Suprapubic skin (tissue), 4 donors: ENCODE results near the gene RND3. TPM values are rescaled to one million over a fixed set of nuclear protein-coding genes. Genes with fewer than 3 reads are reported as not detected.

Source experiments
- DNase-seq, 2 donors: peaks; one replicate each; pipeline ENCODE4 v3.0.0-alpha.2; 2019; ENCODE audit warnings: low spot score in 2 of 2
- H3K27ac ChIP-seq: fragments of 200-600 bp; sonication (generic); one replicate; pipeline ENCODE4 v1.5.1; 2019
- H3K27me3 ChIP-seq: fragments of 200-600 bp; sonication (generic); one replicate; pipeline ENCODE4 v1.5.1; 2019
- H3K36me3 ChIP-seq: fragments of 200-600 bp; sonication (generic); one replicate; pipeline ENCODE4 v1.5.1; 2019
- H3K4me1 ChIP-seq: fragments of 200-600 bp; sonication (generic); one replicate; pipeline ENCODE4 v1.5.1; 2019
- H3K4me3 ChIP-seq: fragments of 200-600 bp; sonication (generic); one replicate; pipeline ENCODE4 v1.5.1; 2019; ENCODE audit warnings: mild to moderate bottlenecking
- H3K9me3 ChIP-seq: fragments of 200-600 bp; sonication (generic); one replicate; pipeline ENCODE4 v1.5.1; 2019
- EP300 ChIP-seq: sonication (generic); formaldehyde crosslinking; IDR thresholded peaks from one replicate; pipeline ENCODE4 v1.6.1; 2017; ENCODE audit warnings: antibody characterized with exemption
- POLR2A ChIP-seq, 2 donors: fragments of 450-650 bp; IDR thresholded peaks; one replicate each; pipeline ENCODE4 v1.6.1; 2017; ENCODE audit warnings: antibody characterized with exemption in 2 of 2, mild to moderate bottlenecking in 2 of 2, moderate library complexity in 2 of 2
- POLR2AphosphoS5 ChIP-seq, 3 donors: sonication (generic); formaldehyde crosslinking; IDR thresholded peaks; one replicate each; pipeline ENCODE4 v1.6.1; 2017; ENCODE audit warnings: antibody characterized with exemption in 3 of 3
- WGBS: methylation state at CpG from one replicate; pipeline ENCODE4 v1.1.5; 2018; 5-methylcytosine and 5-hydroxymethylcytosine counted together
- total RNA-seq, 4 donors: library from RNA; depleted of rRNA; stranded (reverse); fragments of >200 nt; gene quantifications; one replicate each; pipeline ENCODE4 v1.1.0, GENCODE V29; 2016
- TF ChIP-seq, protein P1 (sequence below), 2 donors: fragments of 200-600 bp in 1 of 2; fragments of 450-650 bp in 1 of 2; sonication (generic) in 1 of 2; IDR thresholded peaks; one replicate each; pipeline ENCODE4 v1.5.1; 2016 to 2019; ENCODE audit warnings: antibody characterized with exemption in 2 of 2, mild to moderate bottlenecking in 1 of 2, moderate library complexity in 1 of 2

RND3 gene
- total RNA-seq, 4 donors from 2014 or later: 45.7 to 65.3 (median 56.9) TPM

DNA sequence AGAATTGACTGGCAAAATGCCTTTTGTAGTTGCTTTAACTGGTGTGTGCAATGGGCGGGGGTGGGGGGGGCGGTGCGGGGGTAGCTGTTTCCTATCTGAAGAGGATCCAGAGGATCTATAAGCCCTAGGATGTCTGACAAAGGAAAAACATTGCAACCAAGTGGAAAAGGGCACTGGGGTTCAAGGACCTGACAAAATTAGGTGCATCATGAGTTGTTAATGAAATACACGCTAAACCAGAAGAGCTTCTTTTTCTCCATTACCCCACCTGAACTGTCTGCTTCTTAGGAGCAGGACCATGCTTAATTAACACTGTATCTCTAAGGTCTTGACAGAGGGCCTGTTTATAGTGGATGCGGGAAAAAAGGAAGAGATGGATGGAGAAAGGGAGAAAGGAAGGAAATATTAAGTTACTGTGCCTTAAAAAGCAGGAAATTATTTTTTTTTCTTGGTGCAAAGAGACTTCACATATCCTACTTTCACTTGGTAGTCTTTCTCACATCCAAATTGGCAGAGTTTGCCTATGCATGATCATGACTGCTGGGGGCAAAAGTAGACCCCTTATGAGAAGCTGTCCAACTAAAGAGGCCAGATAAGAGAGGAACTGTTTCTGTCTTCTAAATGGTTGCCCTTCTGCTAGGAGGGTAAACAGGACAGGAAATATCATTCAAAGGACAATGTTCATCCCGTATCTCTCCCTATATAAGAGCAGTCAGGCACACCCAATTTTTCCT, 4.6 kb downstream of the RND3 start:
- TF ChIP-seq EP300 (no peak), POLR2AphosphoS5 (IDR thresholded peaks at IDR 0.05) (no peak), POLR2A (IDR thresholded peaks at IDR 0.05) (no peak)
- TF ChIP-seq, protein P1, sequence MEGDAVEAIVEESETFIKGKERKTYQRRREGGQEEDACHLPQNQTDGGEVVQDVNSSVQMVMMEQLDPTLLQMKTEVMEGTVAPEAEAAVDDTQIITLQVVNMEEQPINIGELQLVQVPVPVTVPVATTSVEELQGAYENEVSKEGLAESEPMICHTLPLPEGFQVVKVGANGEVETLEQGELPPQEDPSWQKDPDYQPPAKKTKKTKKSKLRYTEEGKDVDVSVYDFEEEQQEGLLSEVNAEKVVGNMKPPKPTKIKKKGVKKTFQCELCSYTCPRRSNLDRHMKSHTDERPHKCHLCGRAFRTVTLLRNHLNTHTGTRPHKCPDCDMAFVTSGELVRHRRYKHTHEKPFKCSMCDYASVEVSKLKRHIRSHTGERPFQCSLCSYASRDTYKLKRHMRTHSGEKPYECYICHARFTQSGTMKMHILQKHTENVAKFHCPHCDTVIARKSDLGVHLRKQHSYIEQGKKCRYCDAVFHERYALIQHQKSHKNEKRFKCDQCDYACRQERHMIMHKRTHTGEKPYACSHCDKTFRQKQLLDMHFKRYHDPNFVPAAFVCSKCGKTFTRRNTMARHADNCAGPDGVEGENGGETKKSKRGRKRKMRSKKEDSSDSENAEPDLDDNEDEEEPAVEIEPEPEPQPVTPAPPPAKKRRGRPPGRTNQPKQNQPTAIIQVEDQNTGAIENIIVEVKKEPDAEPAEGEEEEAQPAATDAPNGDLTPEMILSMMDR (IDR thresholded peaks at IDR 0.05): no peak
- no peak overlapping the region for H3K27ac ChIP-seq

DNA sequence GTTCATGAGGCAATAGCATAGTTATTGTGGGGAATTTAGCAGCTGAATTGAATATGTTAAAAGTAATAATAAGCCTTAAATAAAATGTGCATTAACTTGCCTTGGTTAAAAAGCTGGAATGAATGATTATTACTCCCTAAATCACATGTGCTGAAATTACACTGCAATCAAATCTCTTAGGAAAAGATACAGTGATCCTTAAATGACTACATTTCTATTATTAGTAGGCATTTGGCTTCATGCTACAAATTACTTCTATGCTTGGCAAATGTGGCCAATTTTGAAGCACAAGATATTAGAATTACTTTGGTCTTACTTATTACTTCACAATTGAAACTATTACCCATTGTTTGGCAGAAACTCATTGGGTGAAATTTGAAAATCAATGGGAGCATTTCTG, 5.4 kb downstream of the RND3 start:
- no peak overlapping the region for H3K4me3 ChIP-seq
- H3K27me3 ChIP-seq: no peaks in the 10 kb centered on the region
- no peaks in the 10 kb centered on the region for H3K9me3 ChIP-seq
- H3K36me3 ChIP-seq: no peaks in the 10 kb centered on the region
- peaks cover 84% of the 10 kb centered on the region for H3K4me1 ChIP-seq
- no peak overlapping the region for H3K27ac ChIP-seq
- no peak for DNase-seq
- TF ChIP-seq EP300 (no peak), POLR2AphosphoS5 (IDR thresholded peaks at IDR 0.05) (no peak), POLR2A (IDR thresholded peaks at IDR 0.05) (no peak)

More for the DNA sequence above, 4.6 kb downstream of the RND3 start:
- no peak for DNase-seq
- WGBS: 37% methylated on average over 6 of the region's 6 CpGs
- H3K36me3 ChIP-seq: no peaks in the 10 kb centered on the region
- no peaks in the 10 kb centered on the region for H3K27me3 ChIP-seq
- no peaks in the 10 kb centered on the region for H3K9me3 ChIP-seq
- peak overlapping the region; percentile 6 for H3K4me3 ChIP-seq
- peaks cover 77% of the 10 kb centered on the region for H3K4me1 ChIP-seq

DNA sequence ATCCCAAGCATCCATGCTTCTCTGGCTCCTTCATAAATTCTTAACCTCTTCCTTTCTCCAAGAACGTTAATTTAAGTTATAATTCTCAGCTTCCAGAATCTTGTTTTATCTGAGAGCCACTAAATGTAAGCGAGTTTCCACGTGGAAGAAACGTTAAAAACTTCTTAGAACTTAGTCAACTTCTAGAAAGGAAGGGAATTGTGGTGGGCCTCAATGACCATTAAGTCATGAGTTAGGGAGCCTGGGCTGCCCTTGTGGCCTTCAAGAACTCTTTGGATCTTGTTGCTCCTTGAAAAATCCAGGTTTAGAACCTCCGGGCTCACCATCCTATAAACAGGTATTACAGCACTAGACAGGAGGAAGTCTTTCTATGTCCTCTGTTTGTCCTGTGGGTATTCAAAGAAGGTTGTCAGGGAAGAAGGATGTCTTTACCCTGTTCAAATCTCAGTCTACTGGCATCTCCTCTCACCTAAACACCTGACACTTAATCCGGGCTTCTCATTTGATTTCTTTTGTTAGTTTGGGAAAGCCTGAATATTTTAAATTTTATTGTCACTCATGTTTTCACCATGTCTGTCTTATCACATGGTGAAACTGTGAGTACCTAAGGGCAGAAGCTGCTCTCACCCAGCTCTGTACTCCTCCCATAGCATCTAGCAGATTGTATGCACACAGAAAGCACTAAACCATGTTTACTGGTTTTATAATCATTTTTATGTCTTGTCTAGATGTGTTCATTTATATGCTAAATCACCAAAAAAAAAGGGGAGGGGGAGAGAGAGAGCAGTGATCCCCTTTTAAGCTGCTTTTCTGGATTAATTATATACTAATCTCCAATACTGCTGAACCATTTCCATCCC, 6.3 kb downstream of the RND3 start:
- TF ChIP-seq EP300 (no peak), POLR2AphosphoS5 (IDR thresholded peaks at IDR 0.05) (no peak), POLR2A (IDR thresholded peaks at IDR 0.05) (no peak)
- TF ChIP-seq, protein P1 (IDR thresholded peaks at IDR 0.05): no peak
- H3K36me3 ChIP-seq: no peaks in the 10 kb centered on the region
- peaks cover 93% of the 10 kb centered on the region for H3K4me1 ChIP-seq
- no peaks in the 10 kb centered on the region for H3K9me3 ChIP-seq
- 73% methylated on average over 6 of the region's 6 CpGs for WGBS
- no peaks in the 10 kb centered on the region for H3K27me3 ChIP-seq
- peak overlapping the region; percentile 72 for H3K27ac ChIP-seq
- no peak overlapping the region for H3K4me3 ChIP-seq
- no peak for DNase-seq

DNA sequence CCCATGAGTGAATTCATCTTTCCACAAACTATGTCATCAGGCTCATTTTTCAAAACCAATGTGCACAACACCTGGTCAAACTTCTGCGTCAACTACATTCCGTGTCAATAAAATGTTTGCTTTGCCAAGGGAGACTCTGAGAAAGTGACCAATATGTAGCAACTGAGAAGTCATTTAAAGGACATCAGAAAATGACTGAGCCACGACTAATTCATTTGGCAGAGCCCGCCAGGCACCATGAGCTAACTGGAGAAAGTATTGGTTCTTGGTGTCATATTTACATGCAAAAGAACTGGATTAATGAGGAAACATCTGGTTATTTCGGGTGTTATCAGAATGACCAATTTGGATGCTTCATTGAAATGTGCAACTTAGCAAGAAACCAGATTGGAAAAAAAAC, 7.2 kb downstream of the RND3 start:
- WGBS: 53% methylated on average over 5 of the region's 5 CpGs
- no peaks in the 10 kb centered on the region for H3K27me3 ChIP-seq
- no peak for TF ChIP-seq POLR2A (IDR thresholded peaks at IDR 0.05)
- TF ChIP-seq POLR2AphosphoS5 (IDR thresholded peaks at IDR 0.05): no peak
- TF ChIP-seq EP300: no peak
- H3K36me3 ChIP-seq: no peaks in the 10 kb centered on the region
- H3K4me1 ChIP-seq: peaks cover 95% of the 10 kb centered on the region
- H3K4me3 ChIP-seq: no peak overlapping the region
- H3K9me3 ChIP-seq: no peaks in the 10 kb centered on the region
- H3K27ac ChIP-seq: peak overlapping the region; percentile 72
- DNase-seq: no peak

DNA sequence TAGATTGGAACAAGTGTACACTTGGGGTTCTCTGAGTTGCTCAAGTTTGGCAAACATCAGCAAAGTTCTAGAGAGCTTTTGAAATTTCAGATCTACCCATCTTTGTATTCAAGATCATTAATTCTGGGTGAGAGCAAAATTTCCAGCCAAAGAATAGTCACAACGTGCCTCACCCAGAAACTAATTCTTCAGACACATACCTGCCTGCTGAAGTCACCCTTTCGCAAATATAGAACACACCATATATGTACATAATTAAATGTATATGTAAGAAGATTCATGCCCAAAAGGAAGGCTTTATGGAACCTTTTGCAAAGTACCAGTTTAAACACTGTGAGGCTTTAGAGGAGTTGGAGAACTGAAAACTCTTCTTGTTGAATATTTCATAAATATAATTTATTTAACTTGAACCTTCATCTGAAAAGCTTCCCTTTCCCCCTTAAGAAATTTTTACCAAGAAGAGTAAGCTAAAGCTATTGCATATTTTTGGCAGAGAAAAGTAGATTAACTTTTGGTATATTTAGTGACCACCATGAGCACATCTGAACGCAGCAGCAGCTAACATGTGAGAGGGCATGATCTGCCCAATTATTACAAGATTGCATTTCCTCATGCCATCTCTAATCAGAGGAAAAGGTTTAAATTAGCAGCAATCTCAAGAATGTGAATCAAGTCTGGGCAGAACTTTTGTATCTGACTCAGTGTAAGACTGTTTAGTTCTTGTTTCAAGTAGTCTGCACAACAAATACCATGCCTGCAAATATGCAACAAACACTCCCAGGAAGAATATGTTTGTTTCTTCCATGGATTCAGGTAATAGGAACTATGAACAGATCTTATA, 8.2 kb downstream of the RND3 start:
- TF ChIP-seq, protein P1 (IDR thresholded peaks at IDR 0.05): no peak
- no peak for TF ChIP-seq EP300
- TF ChIP-seq POLR2AphosphoS5 (IDR thresholded peaks at IDR 0.05): no peak
- no peak for TF ChIP-seq POLR2A (IDR thresholded peaks at IDR 0.05)
- peaks cover 4% of the 10 kb centered on the region for H3K36me3 ChIP-seq
- peaks cover 94% of the 10 kb centered on the region for H3K4me1 ChIP-seq
- 49% methylated on average over 3 of the region's 3 CpGs for WGBS
- peak overlapping the region; percentile 72 for H3K27ac ChIP-seq
- H3K27me3 ChIP-seq: no peaks in the 10 kb centered on the region
- no peak overlapping the region for H3K4me3 ChIP-seq
- DNase-seq: no peak
- H3K9me3 ChIP-seq: no peaks in the 10 kb centered on the region
